Activated CD8-positive, alpha-beta T cell treated with anti-CD3 and anti-CD28 coated beads for 36 hours (primary cell): ENCODE data around the gene C15orf62. TPM values are rescaled to one million over a fixed set of nuclear protein-coding genes. Genes with fewer than 3 reads are reported as not detected.

Experiments
- ATAC-seq: fragments of 200-7000 bp; cut with Tn5 transposase; one replicate; pipeline ENCODE4 v1.10.0; 2021; ENCODE audit warnings: mild to moderate bottlenecking, moderate library complexity
- CTCF ChIA-PET: fragments of 350-600 bp; sonication (Branson Sonifier 250); formaldehyde crosslinking; loops from one replicate; lab custom pipeline; 2021; ENCODE audit warnings: antibody characterized with exemption; lab: Charles Lee
- POLR2A ChIA-PET: fragments of 350-600 bp; sonication (Branson Sonifier 250); formaldehyde crosslinking; loops from one replicate; lab custom pipeline; 2021; ENCODE audit warnings: antibody characterized with exemption; lab: Charles Lee
- DNase-seq: peaks from one replicate; pipeline ENCODE4 v3.0.0-alpha.2; 2020
- H3K27ac Mint-ChIP-seq: one replicate; pipeline ENCODE4 v1.8.0; 2021; ENCODE audit warnings: mild to moderate bottlenecking, mixed read lengths
- H3K27me3 Mint-ChIP-seq: one replicate; pipeline ENCODE4 v1.8.0; 2021; ENCODE audit warnings: mixed read lengths
- H3K36me3 Mint-ChIP-seq: one replicate; pipeline ENCODE4 v1.8.0; 2021; ENCODE audit warnings: low read depth, mixed read lengths
- H3K4me1 Mint-ChIP-seq: one replicate; pipeline ENCODE4 v1.8.0; 2021; ENCODE audit warnings: low read depth, mixed read lengths
- H3K4me3 Mint-ChIP-seq: one replicate; pipeline ENCODE4 v1.8.0; 2021; ENCODE audit warnings: mild to moderate bottlenecking, moderate library complexity, mixed read lengths
- H3K9me3 Mint-ChIP-seq: one replicate; pipeline ENCODE4 v1.8.0; 2021; ENCODE audit warnings: mixed read lengths
- CTCF ChIP-seq: fragments of 200-600 bp; IDR thresholded peaks from one replicate; pipeline ENCODE4 v1.8.0; 2022; ENCODE audit warnings: antibody characterized with exemption, mild to moderate bottlenecking
- intact Hi-C: fragments of 100-400 bp; cut with micrococcal nuclease; formaldehyde crosslinking; loops from one replicate; pipeline ENCODE4 v1.10.0; 2022
- total RNA-seq, 2 experiments: library from RNA; stranded (reverse); gene quantifications; one replicate each; pipeline ENCODE4 v1.2.3, GENCODE V29; 2021

Gene C15orf62
- total RNA-seq, 2 experiments from 2014 or later = 0.61 to 0.63 TPM

DNA sequence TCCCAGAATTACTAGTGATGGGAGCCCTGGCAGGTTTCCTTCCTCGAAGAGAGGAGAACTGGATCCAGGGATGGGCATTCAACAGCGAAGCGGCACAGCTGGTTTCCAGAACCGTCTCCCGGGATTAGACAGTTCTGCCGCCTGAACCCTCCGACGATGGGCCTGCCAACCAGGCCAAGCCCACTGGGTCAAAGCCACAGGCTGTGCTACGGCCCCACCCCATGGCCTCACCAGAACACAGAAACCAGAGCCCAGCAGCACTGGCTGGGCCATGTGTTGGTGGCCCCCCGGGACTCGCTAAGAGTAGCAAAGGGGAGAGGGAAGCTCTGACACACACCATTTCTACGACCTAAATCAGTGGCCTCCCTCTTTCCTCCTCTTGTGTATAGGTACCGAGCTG lies 2.2 kb downstream of the C15orf62 start:
- CTCF ChIA-PET = interaction anchor here (1.2 to 2.7 kb wide), 2 partner anchors 10 to 16 kb away, joined by 3 to 16 read pairs; no protein-coding TSS in a partner anchor
- Mint-ChIP-seq H3K9me3 (no peaks in the 10 kb centered on the region), H3K36me3 (peaks cover 13% of the 10 kb centered on the region), H3K4me3 (no peak overlapping the region), H3K27me3 (no peaks in the 10 kb centered on the region), H3K4me1 (peaks cover 36% of the 10 kb centered on the region), H3K27ac (no peak overlapping the region)
- intact Hi-C loops = no loop called here
- no peak for DNase-seq
- ATAC-seq = no peak
- POLR2A ChIA-PET = interaction anchor here (1.1 to 3.8 kb wide), 2 partner anchors 11 to 34 kb away, joined by 4 to 14 read pairs; partner anchors contain the start of gene ZFYVE19
- TF ChIP-seq CTCF = no peak

- no peak for DNase-seq
- POLR2A ChIA-PET = no interaction called here
- Mint-ChIP-seq H3K4me1 (peaks cover 32% of the 10 kb centered on the region), H3K36me3 (peaks cover 13% of the 10 kb centered on the region), H3K9me3 (no peaks in the 10 kb centered on the region), H3K27ac (no peak overlapping the region), H3K27me3 (no peaks in the 10 kb centered on the region), H3K4me3 (no peak overlapping the region)
- CTCF ChIA-PET = interaction anchor here (0.8 to 2.7 kb wide), 2 partner anchors 9 to 184 kb away, joined by 3 to 16 read pairs; no protein-coding TSS in a partner anchor
- intact Hi-C loops = no loop called here
- no peak for TF ChIP-seq CTCF
- no peak for ATAC-seq
Observed at GRCh38 chr15:40773496-40773895, 3.7 kb downstream of the C15orf62 start.

DNA sequence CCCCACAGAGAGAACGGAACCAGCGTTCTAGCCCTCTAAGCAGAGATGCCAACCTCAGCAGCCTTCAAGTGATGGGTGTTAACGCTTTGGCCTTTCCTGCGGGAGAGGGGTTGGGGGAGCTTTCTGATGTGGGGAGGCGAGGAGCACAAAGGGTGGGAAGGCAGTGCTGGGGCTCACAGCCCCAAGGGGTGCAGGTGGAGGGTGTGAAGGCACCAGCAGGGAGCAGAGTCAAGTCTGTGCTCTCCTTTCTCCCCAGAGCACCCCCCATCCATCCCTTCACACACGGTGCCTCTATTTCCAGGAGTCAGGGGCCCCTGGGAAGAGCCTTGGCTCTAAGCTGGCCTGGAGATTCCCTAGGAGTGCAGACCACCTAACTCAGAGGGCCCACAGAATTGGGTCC lies 4.1 kb downstream of the C15orf62 start:
- DNase-seq = no peak

GRCh38 chr15:40775007-40775406 lies 5.2 kb downstream of the C15orf62 start:
- POLR2A ChIA-PET = no interaction called here
- intact Hi-C loops = no loop called here
- CTCF ChIA-PET = interaction anchor here (1.3 kb wide), 1 partner anchor 15 kb away, joined by 3 read pairs; no protein-coding TSS in a partner anchor
- TF ChIP-seq CTCF = no peak
- no peak overlapping the region for H3K27ac Mint-ChIP-seq
- H3K4me1 Mint-ChIP-seq = peaks cover 16% of the 10 kb centered on the region
- peaks cover 15% of the 10 kb centered on the region for H3K36me3 Mint-ChIP-seq
- no peaks in the 10 kb centered on the region for H3K27me3 Mint-ChIP-seq
- no peak for DNase-seq
- H3K9me3 Mint-ChIP-seq = no peaks in the 10 kb centered on the region
- no peak for ATAC-seq
- H3K4me3 Mint-ChIP-seq = no peak overlapping the region

More for the DNA sequence above, 4.1 kb downstream of the C15orf62 start:
- ATAC-seq = no peak
- no peak for TF ChIP-seq CTCF
- intact Hi-C loops = no loop called here
- POLR2A ChIA-PET = no interaction called here
- Mint-ChIP-seq H3K4me3 (no peak overlapping the region), H3K27me3 (no peaks in the 10 kb centered on the region), H3K4me1 (peaks cover 28% of the 10 kb centered on the region), H3K27ac (no peak overlapping the region), H3K36me3 (peaks cover 14% of the 10 kb centered on the region), H3K9me3 (no peaks in the 10 kb centered on the region)
- CTCF ChIA-PET = interaction anchor here (0.8 to 2.7 kb wide), 2 partner anchors 9 to 184 kb away, joined by 3 to 16 read pairs; no protein-coding TSS in a partner anchor

DNA sequence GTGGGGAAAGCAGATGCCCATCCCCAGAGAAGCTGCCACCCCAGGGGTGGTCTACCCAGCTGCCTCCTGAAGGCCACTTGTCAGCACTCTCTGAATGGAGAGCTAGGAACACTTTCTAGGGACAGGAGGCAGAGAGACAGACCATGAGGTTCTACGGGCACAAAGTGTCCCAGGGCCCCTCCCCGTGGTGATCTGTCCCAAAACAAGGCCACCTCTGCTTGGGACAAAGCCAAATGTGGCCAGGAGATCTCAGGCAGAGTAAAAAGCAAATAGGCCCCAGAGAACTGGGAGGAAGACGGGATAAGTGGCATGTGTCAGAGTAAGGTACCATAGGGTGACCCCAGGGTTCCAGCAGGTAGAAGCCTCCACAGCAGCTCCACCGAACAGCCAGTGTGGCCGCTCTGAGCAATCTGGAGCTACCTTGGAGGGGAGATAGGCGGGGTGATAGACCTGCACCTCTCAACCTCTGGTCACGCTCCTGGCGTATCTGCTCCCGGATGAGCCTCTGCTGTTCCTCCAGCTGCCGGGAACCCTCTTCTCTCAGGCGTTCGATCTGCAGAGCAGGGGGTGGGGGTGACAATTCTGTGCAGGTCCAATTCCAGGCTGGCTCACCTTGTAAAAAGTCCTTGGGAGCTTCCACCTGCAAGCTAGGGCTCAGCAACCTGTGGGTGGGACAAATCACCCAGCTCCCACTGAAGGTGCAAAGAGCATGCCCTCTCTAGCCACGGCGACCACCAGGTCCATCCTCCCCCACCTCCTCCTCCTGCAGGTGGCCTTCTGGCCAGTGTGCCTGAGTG lies 6.2 kb downstream of the C15orf62 start:
- ChIA-PET POLR2A (interaction anchor here (1.0 to 1.3 kb wide), 3 partner anchors 12 to 81 kb away, joined by 3 to 5 read pairs (median 4); partner anchors contain the start of genes GCHFR and RAD51), CTCF (interaction anchor here (0.7 to 2.0 kb wide), 5 partner anchors 10 to 31 kb away, joined by 3 to 8 read pairs (median 3); no protein-coding TSS in a partner anchor)
- ATAC-seq (no peak), DNase-seq (no peak)
- no peak overlapping the region for H3K4me3 Mint-ChIP-seq
- H3K9me3 Mint-ChIP-seq = no peaks in the 10 kb centered on the region
- no peaks in the 10 kb centered on the region for H3K27me3 Mint-ChIP-seq
- peaks cover 9% of the 10 kb centered on the region for H3K4me1 Mint-ChIP-seq
- H3K27ac Mint-ChIP-seq = no peak overlapping the region
- peaks cover 13% of the 10 kb centered on the region for H3K36me3 Mint-ChIP-seq
- intact Hi-C loops = no loop called here
- TF ChIP-seq CTCF = no peak
